HT1080 (cell line): Measurements from ENCODE around the gene TNFRSF12A. TPM values are rescaled to one million over a fixed set of nuclear protein-coding genes. Genes with fewer than 3 reads are reported as not detected.

Experiments
- DNase-seq: peaks from one replicate; pipeline ENCODE4 v3.0.0-alpha.2; 2015; ENCODE audit warnings: low read depth
- polyA plus RNA-seq, 2 experiments: library from polyadenylated mRNA; depleted of rRNA; stranded (reverse); fragments of >200 nt; gene quantifications; 2 replicates each; pipeline ENCODE4 v1.2.3, GENCODE V29; 2015
- total RNA-seq: library from RNA; depleted of rRNA; stranded (reverse); fragments of >200 nt; shearing (Covaris generic); gene quantifications from 2 replicates; pipeline ENCODE4 v1.2.3, GENCODE V29; 2014; rRNA removed

The TNFRSF12A gene, protein sequence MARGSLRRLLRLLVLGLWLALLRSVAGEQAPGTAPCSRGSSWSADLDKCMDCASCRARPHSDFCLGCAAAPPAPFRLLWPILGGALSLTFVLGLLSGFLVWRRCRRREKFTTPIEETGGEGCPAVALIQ
- total RNA-seq: 411 and 496 TPM in 2 replicates
- 282 and 350 TPM in 2 replicates for polyA plus RNA-seq (2015; cell fraction: cytosol; rRNA removed)
- polyA plus RNA-seq (2015; cell fraction: nucleus; rRNA removed): 211 TPM in 2 replicates

DNA sequence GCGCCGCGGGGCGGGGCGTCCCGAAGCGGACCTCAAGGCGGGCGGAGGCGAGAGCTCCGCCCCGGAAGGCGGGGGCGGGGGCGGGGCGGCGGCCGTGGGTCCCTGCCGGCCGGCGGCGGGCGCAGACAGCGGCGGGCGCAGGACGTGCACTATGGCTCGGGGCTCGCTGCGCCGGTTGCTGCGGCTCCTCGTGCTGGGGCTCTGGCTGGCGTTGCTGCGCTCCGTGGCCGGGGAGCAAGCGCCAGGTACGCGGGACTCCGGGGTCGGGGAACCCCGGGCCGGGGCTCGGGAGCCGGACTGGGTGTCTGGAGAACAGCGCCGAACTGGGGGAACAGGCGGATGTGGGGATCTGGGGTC, at the start of gene TNFRSF12A:
Gene TNFRSF12A (plus strand): TSS at position 122 of the 357 bp plus-strand sequence. CDS start 30 bp downstream, at position 152.
- no peak for DNase-seq

- DNase-seq: no peak
These were observed 49.6 kb upstream of the TNFRSF12A start for GRCh38 chr16:2970563-2970962.

GRCh38 chr16:2971134-2971984, 48.8 kb upstream of the TNFRSF12A start:
- DNase-seq: no peak

DNA sequence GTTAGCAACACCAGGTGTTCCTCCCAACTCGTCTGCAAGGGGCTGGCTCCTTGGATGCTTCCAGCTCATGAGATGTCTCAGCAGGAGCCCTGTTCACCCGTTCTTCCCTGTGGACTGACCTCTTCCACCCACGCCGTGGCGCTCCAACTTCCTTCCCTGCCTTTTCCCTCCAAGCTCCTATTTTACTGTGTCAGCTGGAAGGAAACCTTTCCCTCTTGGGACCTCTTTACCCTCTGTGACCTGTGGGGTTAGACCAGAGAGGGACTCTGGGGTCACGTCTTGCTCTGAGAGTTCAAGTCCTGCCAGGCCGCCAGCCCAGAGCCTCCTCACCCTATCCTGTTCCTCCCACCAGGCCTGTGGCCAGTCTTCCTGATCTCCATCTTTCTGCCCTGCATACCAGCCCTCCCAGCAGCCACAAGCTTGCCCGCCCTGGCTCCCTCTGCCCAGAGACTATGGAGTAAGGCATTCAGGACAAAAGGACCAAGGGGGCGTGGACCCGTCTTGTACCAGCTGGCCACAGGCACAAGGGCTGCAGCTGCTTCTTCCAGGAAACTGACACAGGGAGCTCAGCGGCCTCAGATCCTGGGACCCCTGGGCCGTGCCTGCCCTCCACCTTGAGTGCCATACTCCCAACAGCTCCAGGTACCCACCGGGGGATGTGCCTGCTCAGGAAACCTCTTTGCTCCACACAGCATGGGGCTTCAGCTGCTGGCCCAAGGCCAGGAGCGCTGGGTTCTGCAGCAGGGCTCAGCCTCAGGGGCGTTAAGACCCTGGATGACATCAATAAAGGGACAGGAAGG, 48.0 kb upstream of the TNFRSF12A start:
- no peak for DNase-seq

GRCh38 chr16:2973093-2973492, 47.1 kb upstream of the TNFRSF12A start:
- no peak for DNase-seq

DNA sequence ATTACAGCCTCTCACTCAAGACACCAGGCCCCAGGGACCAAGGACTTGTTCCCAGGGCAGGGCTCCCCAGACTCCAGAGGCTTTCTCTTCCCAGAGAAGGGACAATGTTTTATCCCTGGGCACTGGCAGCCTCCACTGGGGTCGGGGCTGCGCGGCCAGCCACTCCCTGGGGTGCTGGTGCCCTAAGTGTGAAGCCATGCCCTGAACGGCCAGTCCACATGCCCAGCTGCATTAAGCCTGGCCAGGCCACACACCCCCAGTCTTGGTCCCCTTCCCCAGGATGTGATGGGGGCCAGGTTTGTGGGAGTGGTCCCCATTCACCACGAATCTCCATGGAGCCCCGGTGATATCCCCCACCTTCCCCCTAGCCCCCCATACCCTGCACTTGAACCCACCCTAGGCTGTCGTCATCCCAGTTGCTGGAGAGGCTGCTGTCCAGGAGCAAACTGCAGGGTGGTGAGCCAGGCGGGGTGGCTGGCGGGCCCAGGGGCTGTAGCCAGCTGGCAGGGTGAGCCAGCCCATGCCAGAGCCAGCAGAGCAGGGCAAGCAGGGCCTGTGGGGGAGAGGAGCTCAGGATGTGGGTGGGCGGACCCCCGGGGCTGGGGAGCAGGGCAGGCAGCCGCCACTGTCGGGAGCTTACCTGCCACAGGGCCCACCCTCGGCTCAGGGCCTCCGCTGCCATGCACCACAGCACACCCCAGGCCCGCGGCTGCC, 46.4 kb upstream of the TNFRSF12A start:
- no peak for DNase-seq

DNA sequence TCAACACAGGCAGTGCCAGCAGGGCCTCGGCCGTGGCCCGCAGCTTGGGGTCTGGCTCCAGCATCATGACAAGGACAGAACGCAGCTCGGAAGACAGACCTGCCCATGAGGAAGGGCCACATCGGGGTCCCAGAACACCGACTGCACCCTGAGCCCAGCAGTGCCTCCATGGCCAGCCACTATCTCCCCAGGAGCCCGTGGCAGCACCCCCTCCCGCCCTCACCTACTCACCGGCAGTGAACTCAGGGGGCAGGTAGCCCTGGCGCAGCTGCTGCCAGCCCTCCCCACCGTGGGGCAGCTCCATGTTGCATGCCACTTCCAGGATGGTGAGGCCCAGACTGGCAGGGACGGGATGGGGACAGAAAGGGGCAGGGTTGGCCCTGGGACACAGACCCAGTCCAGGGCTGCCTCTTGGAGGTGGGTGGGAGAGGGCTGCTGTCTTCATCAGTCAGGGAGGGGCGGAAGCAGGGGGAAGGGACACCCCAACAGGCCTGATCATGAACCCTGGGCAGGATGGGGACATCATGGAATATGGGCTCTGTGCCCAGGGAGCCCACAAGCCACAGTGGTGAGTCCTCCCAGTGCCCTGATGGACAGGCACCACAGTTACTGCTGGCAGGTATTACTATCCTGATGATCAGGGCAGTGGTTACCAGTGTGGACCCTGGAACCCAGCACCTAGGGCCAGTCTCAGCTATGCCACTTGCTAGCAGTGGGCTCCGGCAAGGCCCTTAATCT, 45.7 kb upstream of the TNFRSF12A start:
- DNase-seq: no peak

DNA sequence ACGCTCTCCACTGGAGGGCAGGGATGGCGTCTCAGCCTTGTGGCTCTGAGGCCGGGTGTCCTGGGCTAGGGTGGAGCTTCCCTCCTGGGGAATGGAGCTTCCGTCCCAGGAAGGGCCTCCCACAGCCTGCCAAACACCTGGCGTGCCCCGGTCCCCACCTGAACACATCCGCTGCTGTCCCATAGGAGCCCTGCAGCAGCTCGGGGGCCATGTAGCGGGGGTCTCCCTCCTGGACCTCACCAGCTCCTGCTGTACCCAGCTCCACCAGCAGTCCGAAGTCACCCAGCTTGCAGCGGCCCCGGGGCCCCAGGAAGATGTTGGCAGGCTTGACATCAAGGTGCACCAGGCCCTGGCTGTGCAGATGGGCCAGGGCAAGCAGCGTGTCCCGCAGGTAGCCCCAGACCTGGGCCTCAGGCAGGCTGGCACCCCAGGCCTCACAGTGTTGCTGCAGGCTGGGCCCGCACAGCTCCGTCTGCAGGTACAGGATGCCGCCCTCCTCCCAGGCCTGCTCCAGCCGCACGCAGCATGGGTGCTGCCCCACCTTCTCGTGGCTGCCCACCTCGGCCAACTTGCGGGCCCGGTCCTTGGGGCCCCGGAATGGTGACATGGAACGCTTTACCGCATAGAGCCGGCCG, 44.9 kb upstream of the TNFRSF12A start:
- DNase-seq: no peak

DNA sequence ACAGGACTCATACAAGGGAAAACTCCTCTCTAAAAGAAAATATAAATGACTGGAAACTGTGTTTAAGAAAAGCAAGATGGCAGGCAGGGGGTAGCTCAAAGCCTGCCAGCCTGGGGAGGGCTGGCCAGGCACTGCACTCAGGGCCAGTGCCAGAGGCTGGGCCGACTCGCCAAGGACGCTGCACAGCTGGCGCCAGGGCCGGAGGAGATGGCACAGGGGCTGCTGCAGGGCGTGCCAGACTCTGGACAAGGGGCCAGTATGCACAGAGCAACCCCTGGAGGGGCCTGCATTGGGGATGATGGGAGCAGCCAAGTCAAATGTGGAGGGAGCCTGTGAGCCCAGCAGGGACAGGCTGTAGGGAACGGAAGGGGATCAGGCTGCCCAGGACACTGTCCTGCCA, 44.0 kb upstream of the TNFRSF12A start:
- DNase-seq: no peak

GRCh38 chr16:2976673-2977072, 43.5 kb upstream of the TNFRSF12A start:
- DNase-seq: no peak

GRCh38 chr16:2977440-2977839, 42.7 kb upstream of the TNFRSF12A start:
- DNase-seq: no peak

DNA sequence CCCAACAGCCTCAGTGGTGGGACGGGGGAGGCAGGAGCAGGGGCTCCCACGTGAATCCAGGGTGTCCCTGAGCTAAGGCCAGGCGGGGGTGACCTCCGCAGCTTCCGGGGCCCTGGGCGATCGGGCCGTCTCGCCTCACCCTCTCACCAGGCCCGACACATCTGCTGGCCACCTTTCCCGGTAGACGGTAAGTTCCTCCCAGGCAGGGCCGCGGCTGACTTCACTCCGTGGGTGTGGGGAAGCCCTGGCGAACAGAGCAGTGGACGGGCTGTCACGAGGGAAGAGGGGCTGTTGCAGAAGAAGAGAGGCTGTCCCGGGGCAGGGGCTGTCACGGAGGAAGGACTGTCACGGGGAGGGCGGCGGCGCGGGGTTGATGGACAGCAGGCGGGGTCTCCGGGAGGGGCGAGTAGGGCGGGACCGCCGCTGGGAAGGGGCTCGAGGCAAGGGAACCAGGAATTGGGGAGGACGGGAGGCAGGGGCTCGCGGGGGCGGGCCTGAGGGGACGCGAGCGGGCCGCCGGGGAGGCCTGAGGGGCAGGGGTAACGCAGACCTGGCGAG, 40.4 kb upstream of the TNFRSF12A start:
- no peak for DNase-seq

DNA sequence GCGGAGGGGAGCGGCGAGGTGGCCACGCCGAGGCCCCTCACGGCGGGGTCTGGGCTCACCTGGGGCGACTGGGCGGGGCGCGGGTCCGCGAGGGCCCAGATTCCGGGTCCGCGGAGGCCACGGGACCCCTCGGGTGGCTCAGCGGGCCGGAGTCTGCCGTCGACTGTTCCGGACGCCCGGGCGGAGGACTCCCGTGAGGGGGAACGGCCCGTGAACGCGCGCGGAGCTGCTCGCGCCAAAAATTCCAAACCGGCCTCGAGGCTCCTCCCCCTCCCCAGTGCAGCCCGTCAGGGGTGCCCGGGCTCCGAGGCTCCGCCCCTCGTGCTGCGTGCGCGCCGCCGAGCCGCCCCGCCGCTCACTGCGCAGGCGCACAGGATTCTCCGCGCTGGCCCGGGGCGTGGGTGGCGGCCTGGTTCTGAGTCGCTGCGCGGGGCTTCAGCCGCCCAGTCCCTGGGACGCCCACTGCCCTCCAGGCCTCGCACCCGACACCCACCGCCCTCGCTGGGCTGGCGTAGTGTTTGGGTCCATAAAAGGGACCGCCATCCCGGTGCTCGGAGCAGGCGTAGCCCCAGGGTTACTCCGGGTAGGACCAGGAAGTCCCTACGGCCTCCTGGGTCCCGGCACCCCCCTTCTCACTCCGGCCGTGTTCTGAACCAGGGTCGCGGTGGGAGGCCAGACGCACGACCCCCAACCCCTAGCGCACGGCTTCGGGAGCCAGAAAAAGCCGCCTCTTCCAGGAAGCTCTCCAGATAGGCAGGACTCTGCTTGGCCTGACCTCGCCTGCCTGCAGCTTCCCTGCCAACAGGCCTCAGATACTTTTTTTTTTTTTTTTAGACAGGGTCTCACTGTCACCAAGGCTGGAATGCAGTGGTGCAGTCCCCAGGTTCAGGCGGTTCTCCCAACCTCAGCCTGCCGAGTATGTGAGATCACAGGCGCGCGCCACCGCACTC, 39.7 kb upstream of the TNFRSF12A start, which contains the start of gene PKMYT1:
Gene PKMYT1 (minus strand): TSS at position 220 of the 950 bp plus-strand sequence. CDS start 789 bp downstream, outside the sequence.
- DNase-seq: peak; percentile 82

DNA sequence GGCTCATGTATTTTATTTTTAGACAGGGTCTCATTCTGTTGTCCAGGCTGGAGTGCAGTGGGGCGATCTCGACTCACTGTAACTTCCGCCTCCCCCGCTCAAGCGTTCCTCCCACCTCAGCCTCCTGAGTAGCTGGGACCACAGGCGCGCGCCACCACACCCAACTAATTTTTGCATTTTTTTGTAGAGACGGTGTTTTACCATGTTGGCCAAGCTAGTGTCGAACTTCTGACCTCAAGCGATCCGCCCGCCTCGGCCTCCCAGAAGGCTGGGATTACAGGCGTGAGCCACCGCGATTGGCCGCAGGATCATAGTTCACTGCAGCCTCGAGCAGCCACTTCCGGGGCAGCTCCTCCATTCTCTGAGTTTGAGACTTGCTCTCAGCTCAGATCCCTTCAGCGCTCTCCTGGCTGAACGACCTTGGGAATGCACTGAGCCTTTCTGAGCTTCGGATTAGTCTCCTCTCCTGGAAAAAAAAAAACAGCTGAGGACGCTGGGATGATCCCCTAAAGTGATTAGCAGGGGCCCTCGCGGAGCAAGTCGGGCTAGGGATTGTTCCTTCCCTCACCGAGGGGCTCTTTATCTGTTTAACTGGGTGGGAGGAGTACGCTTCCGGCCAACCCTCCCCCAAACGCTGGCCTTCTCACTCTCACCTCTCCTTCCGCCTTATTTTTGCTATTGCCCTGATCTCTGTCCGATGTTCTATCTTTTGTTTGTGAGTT, 38.8 kb upstream of the TNFRSF12A start:
- DNase-seq: no peak

DNA sequence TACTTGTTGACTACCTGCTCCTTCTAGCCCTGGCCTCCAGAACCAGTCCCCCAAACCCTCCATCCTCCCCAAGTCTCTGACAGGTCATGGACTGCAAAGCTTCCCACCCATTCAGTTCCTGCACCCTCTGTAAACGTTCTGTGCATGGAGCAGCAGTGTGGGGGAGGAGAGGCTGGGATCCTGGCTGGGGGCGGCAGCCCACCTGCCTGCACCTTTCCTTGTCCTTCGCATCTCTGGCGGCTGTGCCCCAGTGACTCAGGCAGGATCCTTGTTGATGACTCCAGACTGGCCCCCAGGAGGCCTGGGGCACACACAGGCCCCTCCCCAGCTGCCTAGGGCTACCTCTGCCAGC, 38.3 kb upstream of the TNFRSF12A start:
- no peak for DNase-seq

DNA sequence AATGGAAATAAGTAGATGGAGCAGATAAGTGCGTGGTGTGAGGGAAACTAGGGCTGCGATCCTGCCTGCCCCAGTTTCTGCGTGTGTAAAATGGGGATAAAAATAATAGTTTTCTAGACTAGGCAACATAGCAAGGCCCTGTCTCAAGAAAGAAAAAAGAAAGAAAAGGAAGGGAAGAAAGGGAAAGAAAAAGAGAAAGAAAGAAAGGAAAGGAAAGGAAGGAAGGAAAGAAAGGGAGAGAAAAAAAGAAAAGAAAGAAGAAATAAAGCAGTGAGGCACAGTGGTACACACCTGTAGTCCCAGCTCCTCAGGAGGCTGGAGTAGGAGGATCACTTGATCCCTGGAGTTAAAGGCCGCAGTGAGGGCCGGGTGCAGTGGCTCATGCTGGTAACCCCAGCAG, 37.8 kb upstream of the TNFRSF12A start:
- DNase-seq: no peak

DNA sequence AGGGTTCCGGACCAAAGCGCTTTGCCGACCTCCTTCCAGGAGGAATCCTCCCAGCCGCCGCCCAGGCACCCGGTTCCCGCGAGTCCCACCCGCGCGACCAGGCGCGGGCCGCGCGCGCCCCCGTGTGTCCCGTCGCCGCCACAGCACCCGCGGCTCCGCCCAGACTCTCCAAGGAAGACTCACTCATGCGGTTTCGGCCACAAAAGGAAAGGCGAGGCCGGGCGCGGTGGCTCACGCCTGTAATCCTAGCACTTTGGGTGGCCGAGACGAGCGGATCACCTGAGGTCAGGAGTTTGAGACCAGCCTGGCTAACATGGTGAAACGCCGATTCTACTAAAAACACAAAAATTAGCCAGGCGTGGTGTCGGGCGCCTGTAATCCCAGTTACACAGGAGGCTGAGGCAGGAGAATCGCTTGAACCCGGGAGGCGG, 36.4 kb upstream of the TNFRSF12A start:
- DNase-seq: peak; percentile 88

GRCh38 chr16:2985462-2985861, 34.7 kb upstream of the TNFRSF12A start:
- no peak for DNase-seq
